Measurements from ENCODE around the gene HOXA5.
A peak's percentile ranks its signal among the peaks of the same experiment; 100 is the strongest.

HOXA5 gene

GRCh38 chr7:27158436-27159265 is 15.2 kb upstream of the HOXA5 start:
- no peak for DNase-seq

- DNase-seq = no peak
Measured at GRCh38 chr7:27157702-27158431, 14.4 kb upstream of the HOXA5 start.

GRCh38 chr7:27156916-27157701 is 13.6 kb upstream of the HOXA5 start:
- DNase-seq = no peak

GRCh38 chr7:27156508-27156898 is 13.0 kb upstream of the HOXA5 start, which contains the start of gene HOXA7:
Gene HOXA7 (minus strand): TSS chr7:27156675. CDS start chr7:27156545, 130 bp downstream.
- no peak for DNase-seq

- no peak for DNase-seq
Measured at GRCh38 chr7:27155816-27156507, 12.5 kb upstream of the HOXA5 start.

GRCh38 chr7:27154901-27155815 is 11.7 kb upstream of the HOXA5 start:
- peak; percentile 57 to 67 for DNase-seq

- DNase-seq = no peak
Measured at GRCh38 chr7:27154369-27154768, 10.9 kb upstream of the HOXA5 start.

GRCh38 chr7:27153526-27153925 is 10.0 kb upstream of the HOXA5 start:
- no peak for DNase-seq

- no peak for DNase-seq
Measured at GRCh38 chr7:27152816-27153442, 9.4 kb upstream of the HOXA5 start.

GRCh38 chr7:27151931-27152815 is 8.7 kb upstream of the HOXA5 start, which contains the start of gene HOXA3:
Gene HOXA3 (minus strand): TSS chr7:27152583. CDS start chr7:27110640, 41,943 bp downstream.
- DNase-seq = no peak

- DNase-seq = no peak
Measured at GRCh38 chr7:27151341-27151930, 8.0 kb upstream of the HOXA5 start.

- DNase-seq = peak; percentile 55 to 56
Measured at GRCh38 chr7:27150568-27151340, 7.3 kb upstream of the HOXA5 start.

- no peak for DNase-seq
Measured at GRCh38 chr7:27149842-27150567, 6.5 kb upstream of the HOXA5 start.

GRCh38 chr7:27148756-27149641 is 5.5 kb upstream of the HOXA5 start:
- DNase-seq = no peak

- DNase-seq = no peak
Measured at GRCh38 chr7:27148031-27148755, 4.7 kb upstream of the HOXA5 start.
